IMR-90 (cell line): Measurements from ENCODE around the gene MT3. TPM values are rescaled to one million over a fixed set of nuclear protein-coding genes. Genes with fewer than 3 reads are reported as not detected.

ENCODE experiments used
- ATAC-seq: fragments of 200-7000 bp; cut with Tn5 transposase; 2 replicates; pipeline ENCODE4 v1.9.1; 2020; ENCODE audit warnings: low read depth, mild to moderate bottlenecking, moderate library complexity
- BruUV-seq: library from RNA; stranded (reverse); fragments of 400-500 nt; replicated peaks from 2 replicates; lab custom pipeline; 2021; lab: Mats Ljungman, UMichigan
- CTCF ChIA-PET: fragments of 300-600 bp; formaldehyde crosslinking; extraction: SDS; loops from one replicate; lab custom pipeline; 2021; ENCODE audit warnings: antibody characterized with exemption; lab: Yijun Ruan, JAX
- POLR2A ChIA-PET: fragments of 300-600 bp; sonication (Branson Sonifier 250); formaldehyde crosslinking; loops from one replicate; lab custom pipeline; 2022; ENCODE audit warnings: antibody characterized with exemption; ENCODE audit not compliant: unreplicated experiment; lab: Charles Lee
- DNase-seq: peaks from one replicate; pipeline ENCODE4 v3.0.0; 2013
- H2AFZ ChIP-seq: replicated peaks from 2 replicates; pipeline ENCODE3; 2013; ENCODE audit warnings: low read length, mild to moderate bottlenecking; ENCODE audit not compliant: poor library complexity
- H2AK5ac ChIP-seq: 2 replicates; pipeline ENCODE4 v1.6.1; 2013; ENCODE audit warnings: low read depth, low read length, inconsistent platforms
- H2AK9ac ChIP-seq: replicated peaks from 2 replicates; pipeline ENCODE3; 2013; ENCODE audit warnings: mild to moderate bottlenecking, low read depth, low read length, moderate library complexity; ENCODE audit not compliant: poor library complexity
- H2BK120ac ChIP-seq: 2 replicates; pipeline ENCODE4 v1.6.1; 2013; ENCODE audit warnings: low read depth, low read length, inconsistent platforms
- H2BK15ac ChIP-seq: 3 replicates; pipeline ENCODE4 v1.6.1; 2013; ENCODE audit warnings: low read depth, low read length, inconsistent platforms
- H2BK20ac ChIP-seq: 2 replicates; pipeline ENCODE4 v1.6.1; 2013; ENCODE audit warnings: low read depth, mild to moderate bottlenecking, inconsistent platforms, low read length, moderate library complexity
- H2BK5ac ChIP-seq: 2 replicates; pipeline ENCODE4 v1.6.1; 2013; ENCODE audit warnings: mild to moderate bottlenecking, low read depth, low read length, inconsistent platforms; ENCODE audit not compliant: poor library complexity, severe bottlenecking
- H3K14ac ChIP-seq: replicated peaks from 2 replicates; pipeline ENCODE4 v1.6.1; 2013; ENCODE audit warnings: low read depth, low read length, inconsistent platforms
- H3K18ac ChIP-seq: 2 replicates; pipeline ENCODE4 v1.6.1; 2013; ENCODE audit warnings: low read depth, low read length, control low read depth
- H3K23ac ChIP-seq: 2 replicates; pipeline ENCODE4 v1.6.1; 2013; ENCODE audit warnings: low read depth, low read length, inconsistent platforms
- H3K27ac ChIP-seq: 2 replicates; pipeline ENCODE4 v1.5.1; 2013; ENCODE audit warnings: mild to moderate bottlenecking, control low read depth, low read length; ENCODE audit not compliant: insufficient read depth
- H3K27me3 ChIP-seq: 2 replicates; pipeline ENCODE4 v1.6.1; 2013; ENCODE audit warnings: low read length; ENCODE audit not compliant: control insufficient read depth, insufficient read depth
- H3K36me3 ChIP-seq: 2 replicates; pipeline ENCODE4 v1.6.1; 2013; ENCODE audit warnings: low read length, mixed read lengths; ENCODE audit not compliant: control insufficient read depth, insufficient read depth
- H3K4ac ChIP-seq: 2 replicates; pipeline ENCODE4 v1.6.1; 2013; ENCODE audit warnings: low read depth, low read length, inconsistent platforms
- H3K4me1 ChIP-seq: 2 replicates; pipeline ENCODE4 v1.6.1; 2013; ENCODE audit warnings: low read length, mixed read lengths; ENCODE audit not compliant: control insufficient read depth, insufficient read depth
- H3K4me2 ChIP-seq: 2 replicates; pipeline ENCODE4 v1.6.1; 2013; ENCODE audit warnings: low read depth, mild to moderate bottlenecking, control low read depth, low read length, moderate library complexity
- H3K4me3 ChIP-seq: 2 replicates; pipeline ENCODE4 v1.5.1; 2013; ENCODE audit warnings: low read depth, mild to moderate bottlenecking, control low read depth, low read length, moderate library complexity; ENCODE audit not compliant: insufficient read depth
- H3K56ac ChIP-seq: 2 replicates; pipeline ENCODE4 v1.6.1; 2013; ENCODE audit warnings: low read length, inconsistent platforms; ENCODE audit not compliant: insufficient read depth; ENCODE audit errors: extremely low read depth
- H3K79me1 ChIP-seq, 2 experiments: 2 replicates each; pipeline ENCODE4 v1.6.1; 2013; ENCODE audit warnings: low read length in 2 of 2, inconsistent platforms in 1 of 2, low read depth in 1 of 2
- H3K9ac ChIP-seq: 2 replicates; pipeline ENCODE4 v1.6.1; 2013; ENCODE audit warnings: low read depth, low read length, control low read depth
- H3K9me1 ChIP-seq: 2 replicates; pipeline ENCODE4 v1.6.1; 2013; ENCODE audit warnings: low read length, inconsistent platforms; ENCODE audit not compliant: insufficient read depth
- H3K9me3 ChIP-seq: 2 replicates; pipeline ENCODE4 v1.6.1; 2013; ENCODE audit warnings: low read length; ENCODE audit not compliant: control insufficient read depth, insufficient read depth
- H4K20me1 ChIP-seq: 2 replicates; pipeline ENCODE4 v1.6.1; 2013; ENCODE audit warnings: low read length, inconsistent platforms; ENCODE audit not compliant: insufficient read depth
- H4K5ac ChIP-seq: 2 replicates; pipeline ENCODE4 v1.6.1; 2013; ENCODE audit warnings: mild to moderate bottlenecking, low read depth, low read length, control low read depth
- H4K8ac ChIP-seq, 2 experiments: 2 replicates each; pipeline ENCODE4 v1.6.1; 2013; ENCODE audit warnings: low read depth in 2 of 2, low read length in 2 of 2, control low read depth in 1 of 2, inconsistent platforms in 1 of 2
- H4K91ac ChIP-seq: 2 replicates; pipeline ENCODE4 v1.6.1; 2013; ENCODE audit warnings: low read depth, low read length, inconsistent platforms; ENCODE audit not compliant: insufficient read depth
- CHD1 ChIP-seq: IDR thresholded peaks from 2 replicates; pipeline ENCODE4 v1.6.1; 2012; ENCODE audit warnings: low read depth, low read length, improper control_type of control experiment
- POLR2A ChIP-seq: IDR thresholded peaks from 2 replicates; pipeline ENCODE4 v1.6.1; 2012; ENCODE audit warnings: mild to moderate bottlenecking, low read depth, low read length
- RFX5 ChIP-seq: IDR thresholded peaks from 2 replicates; pipeline ENCODE4 v1.8.0; 2012; ENCODE audit warnings: low read depth, mild to moderate bottlenecking, low read length, moderate library complexity
- SMC3 ChIP-seq: fragments of 150-350 bp; IDR thresholded peaks from 2 replicates; pipeline ENCODE4 v1.6.1; 2016; ENCODE audit warnings: low read depth, mild to moderate bottlenecking, antibody characterized with exemption, low read length, moderate library complexity
- WGBS, 2 experiments: methylation state at CpG; one replicate each; pipeline versions ENCODE4 v1.1.5 to v1.1.7; 2013; ENCODE audit warnings: missing lambda C conversion rate in 2 of 2; ENCODE audit not compliant: insufficient read length in 1 of 2; ENCODE audit errors: extremely low coverage in 2 of 2; 5-methylcytosine and 5-hydroxymethylcytosine counted together
- dilution Hi-C: fragments of 300-500 bp; cut with HindIII; formaldehyde crosslinking; loops from one replicate; pipeline ENCODE4 v1.14.3; 2018; ENCODE audit warnings: low sequenced_read_pairs; ENCODE audit not compliant: unreplicated experiment
- in situ Hi-C: fragments of 300-500 bp; cut with MboI; formaldehyde crosslinking; loops from 3 replicates; pipeline ENCODE4 v1.14.3; 2019; ENCODE audit warnings: low sequenced_read_pairs, inconsistent platforms, mixed read lengths
- intact Hi-C: fragments of 100-400 bp; cut with micrococcal nuclease; formaldehyde crosslinking; loops from 2 replicates; pipeline ENCODE4 v1.10.0; 2022
- polyA plus RNA-seq, 3 experiments: library from polyadenylated mRNA; depleted of rRNA; stranded (reverse); fragments of >200 nt; gene quantifications; 2 replicates each; pipeline ENCODE4 v1.2.3, GENCODE V29; 2012; ENCODE audit warnings: low replicate concordance in 1 of 3
- total RNA-seq: library from RNA; depleted of rRNA; stranded (reverse); fragments of >200 nt; gene quantifications from 2 replicates; pipeline ENCODE4 v1.2.3, GENCODE V29; 2012
- TF ChIP-seq, protein P1 (sequence below): fragments of 150-350 bp; IDR thresholded peaks from 2 replicates; pipeline ENCODE4 v1.6.1; 2017; ENCODE audit warnings: mild to moderate bottlenecking, antibody characterized with exemption, low read length, low read depth

Gene MT3
- total and polyA plus RNA-seq, 2 of the 4 experiments (the other 2 are of a cell fraction), result 0.62 TPM; not detected in 1

DNA sequence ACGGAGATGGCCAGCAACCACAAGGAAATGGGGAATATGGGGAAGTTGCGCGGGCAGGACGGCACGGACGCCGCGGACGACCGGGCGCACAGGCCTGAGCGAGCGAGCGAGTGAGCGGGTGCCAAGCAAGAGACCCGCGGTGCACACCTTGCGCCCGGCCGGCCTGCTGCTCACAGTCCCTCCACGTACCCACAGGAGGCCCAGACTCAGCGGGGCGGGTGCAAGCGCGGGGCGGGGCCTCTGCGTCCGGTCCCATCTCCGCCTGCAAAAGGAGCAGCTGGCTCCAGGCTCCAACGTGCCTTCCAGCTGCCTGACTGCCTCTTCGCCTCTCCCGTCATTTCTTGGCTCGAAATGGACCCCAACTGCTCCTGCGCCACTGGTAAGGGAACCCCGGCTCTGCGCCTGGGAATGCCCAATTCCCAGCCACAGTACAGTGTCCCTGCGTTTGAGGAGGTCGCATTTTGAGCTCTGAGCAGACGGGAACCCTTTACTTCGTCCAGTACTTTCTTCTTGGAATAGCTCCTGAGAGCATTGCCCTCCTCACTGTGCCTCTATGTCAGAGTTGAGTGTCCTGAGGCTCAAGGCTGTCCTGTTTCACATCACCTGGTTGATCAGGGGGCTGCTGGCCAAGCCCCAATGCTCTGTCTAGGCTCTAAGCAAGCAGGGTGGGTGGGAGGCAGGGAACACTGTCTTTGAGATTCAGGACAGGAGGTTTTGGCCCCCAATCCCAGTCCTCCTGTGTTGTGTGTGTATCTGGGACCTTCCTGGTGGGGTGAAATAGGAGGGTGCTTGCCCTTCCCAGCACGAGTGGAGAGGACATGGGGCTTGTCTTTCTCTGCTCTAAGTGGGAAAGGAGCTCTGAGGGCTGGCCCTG is 28.1 kb downstream of the MT3 start (continued):
- no peak for TF ChIP-seq SMC3

DNA sequence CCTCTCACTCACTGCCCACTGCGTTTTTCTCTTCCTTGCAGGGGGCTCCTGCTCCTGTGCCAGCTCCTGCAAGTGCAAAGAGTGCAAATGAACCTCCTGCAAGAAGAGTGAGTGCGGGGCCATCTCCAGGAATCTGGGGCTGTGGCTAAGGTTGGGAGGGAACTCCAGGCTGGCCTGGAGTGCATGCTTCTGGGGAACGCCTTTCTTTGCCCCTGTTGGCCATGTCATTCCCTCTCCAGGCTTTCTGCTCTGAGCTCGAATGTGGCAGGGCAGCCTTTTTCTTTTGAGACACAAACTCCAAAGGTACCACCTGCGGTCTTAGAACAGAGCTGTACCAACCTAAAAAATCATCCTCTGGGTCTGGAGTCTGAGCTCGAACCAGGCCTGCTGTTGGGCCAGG is 28.8 kb downstream of the MT3 start:
- Histone ChIP-seq H3K4me1 (peaks cover 17% of the 10 kb centered on the region), H3K4me3 (no peak overlapping the region), H3K18ac (no peak overlapping the region), H3K27ac (no peak overlapping the region), H2BK20ac (peak overlapping the region; percentile 51; the same call in 1 of the 2 replicates), H3K4me2 (peak overlapping the region; percentile 74; the same call in 1 of the 2 replicates), H3K9me3 (no peaks in the 10 kb centered on the region), H3K36me3 (no peaks in the 10 kb centered on the region), H3K9me1 (peaks cover 15% of the 10 kb centered on the region), H3K79me1 (peaks cover 2 to 28% of the 10 kb centered on the region in 2 experiments; a peak in 2 of 4 replicates), H2BK5ac (no peak overlapping the region), H2AFZ (no peak overlapping the region), H3K27me3 (no peaks in the 10 kb centered on the region), H4K8ac (peak overlapping the region in 1 of 2 experiments; percentile 72; a peak in 2 of 4 replicates), H3K4ac (peak overlapping the region; percentile 89), H3K23ac (peak overlapping the region; percentile 50; the same call in 1 of the 2 replicates), H2AK9ac (no peak overlapping the region), H4K20me1 (no peaks in the 10 kb centered on the region), H3K56ac (no peak overlapping the region), H3K14ac (peak overlapping the region; percentile 78; the same call in 1 of the 2 replicates), H4K91ac (peak overlapping the region; percentile 75; the same call in 1 of the 2 replicates), H3K9ac (no peak overlapping the region), H2AK5ac (peak overlapping the region; percentile 96; the same call in 1 of the 2 replicates), H4K5ac (no peak overlapping the region), H2BK120ac (peak overlapping the region; percentile 30; the same call in 1 of the 2 replicates), H2BK15ac (0 out of 3 replicates have a peak overlapping the region, but pooled peaks have one; percentile 97)
- dilution Hi-C loops (no loop called here), intact Hi-C loops (no loop called here), in situ Hi-C loops (no loop called here)
- TF ChIP-seq, protein P1, sequence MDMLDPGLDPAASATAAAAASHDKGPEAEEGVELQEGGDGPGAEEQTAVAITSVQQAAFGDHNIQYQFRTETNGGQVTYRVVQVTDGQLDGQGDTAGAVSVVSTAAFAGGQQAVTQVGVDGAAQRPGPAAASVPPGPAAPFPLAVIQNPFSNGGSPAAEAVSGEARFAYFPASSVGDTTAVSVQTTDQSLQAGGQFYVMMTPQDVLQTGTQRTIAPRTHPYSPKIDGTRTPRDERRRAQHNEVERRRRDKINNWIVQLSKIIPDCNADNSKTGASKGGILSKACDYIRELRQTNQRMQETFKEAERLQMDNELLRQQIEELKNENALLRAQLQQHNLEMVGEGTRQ, result no peak
- TF ChIP-seq CHD1, result no peak
- no peak for TF ChIP-seq POLR2A
- no peak for TF ChIP-seq RFX5
- CTCF ChIA-PET, result interaction anchor here (0.9 to 1.3 kb wide), 2 partner anchors 55 to 84 kb away, joined by 3 read pairs; no protein-coding TSS in a partner anchor
- no CpG with 5 or more reads among the region's 6 CpGs for WGBS, 2 experiments
- BruUV-seq, result no TSS peak
- ATAC-seq, result no peak
- POLR2A ChIA-PET, result interaction anchor here (1.0 kb wide), 1 partner anchor 7 kb away, joined by 12 read pairs; the partner anchor contains the start of gene MT1E
- DNase-seq, result no peak
